CD4-positive, alpha-beta T cell treated with Interferon gamma for 1 hour (primary cell): Measurements from ENCODE around the gene N4BP2L2.
A peak's percentile ranks its signal among the peaks of the same experiment; 100 is the strongest.

Source experiments
- DNase-seq: peaks from one replicate; pipeline ENCODE4 v3.0.0-alpha.2; 2020

The N4BP2L2 gene

DNA sequence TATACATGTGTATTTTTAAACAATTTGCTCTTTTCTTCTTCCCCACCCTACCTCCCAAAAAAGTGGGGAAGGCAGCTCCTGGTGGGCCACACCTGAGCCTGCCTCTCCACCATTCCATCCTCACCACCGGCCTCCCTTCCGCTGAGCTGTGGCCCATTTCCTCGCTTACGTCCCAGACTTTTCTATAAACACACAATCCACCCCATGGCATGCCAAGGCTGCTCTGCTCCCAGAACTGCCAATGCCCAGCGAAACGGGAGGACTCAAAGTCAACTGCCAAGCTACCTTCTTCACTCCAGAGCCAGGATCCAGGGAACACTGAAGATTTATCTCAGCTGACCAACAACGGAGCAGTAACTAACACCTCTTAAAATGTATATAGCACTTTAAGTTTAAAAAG, 113.4 kb downstream of the N4BP2L2 start:
- DNase-seq = no peak

DNA sequence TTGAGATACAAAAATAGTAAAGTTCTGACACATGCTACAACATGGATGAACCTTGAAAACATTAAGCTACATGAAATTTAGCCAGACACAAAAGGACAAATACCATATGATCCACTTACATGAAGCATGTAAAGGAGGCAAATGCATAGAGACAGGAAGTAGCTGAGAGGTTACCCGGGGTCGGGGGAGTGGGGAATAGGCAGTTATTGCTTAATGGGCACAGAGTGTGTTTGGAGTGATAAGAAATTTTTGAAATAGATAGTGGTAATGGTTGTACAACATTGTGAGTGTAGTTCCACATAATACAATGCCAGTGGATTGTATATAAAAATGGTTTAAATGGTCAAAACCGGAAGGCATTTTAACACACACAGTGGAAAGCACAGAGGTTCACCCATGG, 115.0 kb downstream of the N4BP2L2 start:
- no peak for DNase-seq

DNA sequence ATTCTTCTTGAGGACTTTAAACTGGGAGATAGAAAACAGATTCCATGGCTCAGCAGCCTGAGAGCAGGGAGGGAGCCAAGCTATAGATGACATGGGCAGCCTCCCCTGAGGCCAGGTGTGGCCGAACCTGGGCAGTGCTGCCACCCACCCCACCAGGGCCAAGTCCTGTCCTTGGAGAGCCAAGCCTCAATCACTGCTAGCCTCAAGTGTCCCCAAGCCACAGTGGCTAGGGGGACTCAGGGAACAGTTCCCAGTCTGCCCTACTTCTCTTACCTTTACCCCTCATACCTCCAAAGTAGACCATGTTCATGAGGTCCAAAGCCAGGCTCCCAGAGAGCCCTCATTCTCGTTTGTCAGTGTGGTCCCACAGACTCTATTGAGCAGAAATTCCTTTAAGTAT, 118.7 kb downstream of the N4BP2L2 start:
- DNase-seq = no peak

DNA sequence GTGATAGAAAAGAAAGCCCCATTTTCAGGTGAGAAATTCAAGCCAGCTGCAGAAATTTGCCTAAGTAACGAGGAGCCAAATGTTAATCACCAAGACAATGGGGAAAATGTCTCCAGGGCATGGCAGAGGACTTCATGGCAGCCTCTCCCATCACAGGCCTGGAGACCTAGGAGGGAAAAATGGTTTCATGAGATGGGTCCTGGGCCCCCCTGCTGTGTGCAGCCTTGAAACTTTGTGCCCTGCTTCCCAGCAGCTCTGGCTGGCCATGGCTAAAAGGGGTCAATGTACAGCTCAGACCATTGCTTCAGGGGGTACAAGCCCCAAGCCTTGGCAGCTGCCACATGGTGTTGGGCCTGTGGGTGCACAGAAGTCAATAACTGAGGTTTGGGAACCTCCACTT, 120.6 kb downstream of the N4BP2L2 start:
- DNase-seq = no peak

DNA sequence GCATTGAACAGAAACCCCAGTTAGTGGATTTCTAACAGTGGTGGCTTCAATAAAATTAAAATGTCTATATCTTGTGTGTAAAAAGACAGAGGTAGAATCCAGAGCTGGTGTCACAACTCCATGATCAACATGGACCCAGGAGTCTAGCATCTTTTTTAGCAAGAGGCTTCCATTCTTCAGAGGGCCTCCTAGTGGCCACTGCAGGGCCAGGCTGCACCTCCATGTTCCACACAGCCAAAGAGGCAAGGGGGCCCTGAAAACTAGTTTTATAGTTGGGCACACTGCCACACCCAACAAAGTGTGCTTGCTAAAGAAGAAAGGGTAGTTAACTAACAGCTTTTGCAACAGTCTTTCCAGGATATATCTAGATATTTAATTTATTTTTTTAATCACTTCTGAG, 123.6 kb downstream of the N4BP2L2 start:
- peak; percentile 10 for DNase-seq

DNA sequence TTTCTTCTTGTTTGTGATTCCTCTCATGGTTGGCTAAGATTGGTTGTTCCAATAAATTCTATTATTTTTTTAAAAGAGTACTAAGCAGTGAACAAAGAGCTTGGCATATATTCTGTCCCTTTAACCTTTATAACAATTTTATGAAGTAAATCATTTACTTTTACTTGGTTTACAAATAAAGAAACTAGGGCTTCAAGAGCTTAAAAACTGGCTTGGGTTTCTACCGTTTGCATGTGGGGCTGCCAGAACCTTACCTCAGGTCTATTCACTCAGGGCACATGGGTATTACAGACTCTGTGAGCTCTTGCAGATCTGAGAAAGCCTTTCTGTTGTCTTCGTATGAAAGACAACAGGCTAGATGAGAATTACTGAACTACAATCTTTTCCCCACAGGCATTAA, 124.0 kb downstream of the N4BP2L2 start:
- no peak for DNase-seq

DNA sequence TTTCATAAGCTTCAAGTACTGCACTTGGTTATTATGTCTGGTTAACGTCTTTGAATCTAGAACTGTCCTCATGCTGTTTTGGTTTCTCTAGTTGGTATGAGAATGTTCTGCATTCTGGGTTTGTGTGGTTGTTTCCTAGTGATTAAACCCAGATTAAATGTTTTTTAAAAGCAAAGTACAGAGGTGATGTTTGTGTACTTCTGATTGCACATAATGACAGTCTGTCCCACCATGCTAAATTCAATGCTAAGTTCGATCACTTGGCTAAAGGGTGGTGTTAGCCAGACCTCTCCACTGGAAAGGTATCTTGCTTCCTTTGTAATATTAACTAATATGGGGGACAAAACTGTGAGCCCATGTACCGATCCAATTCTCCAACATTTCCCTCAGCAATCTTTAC, 125.3 kb downstream of the N4BP2L2 start:
- DNase-seq = no peak

DNA sequence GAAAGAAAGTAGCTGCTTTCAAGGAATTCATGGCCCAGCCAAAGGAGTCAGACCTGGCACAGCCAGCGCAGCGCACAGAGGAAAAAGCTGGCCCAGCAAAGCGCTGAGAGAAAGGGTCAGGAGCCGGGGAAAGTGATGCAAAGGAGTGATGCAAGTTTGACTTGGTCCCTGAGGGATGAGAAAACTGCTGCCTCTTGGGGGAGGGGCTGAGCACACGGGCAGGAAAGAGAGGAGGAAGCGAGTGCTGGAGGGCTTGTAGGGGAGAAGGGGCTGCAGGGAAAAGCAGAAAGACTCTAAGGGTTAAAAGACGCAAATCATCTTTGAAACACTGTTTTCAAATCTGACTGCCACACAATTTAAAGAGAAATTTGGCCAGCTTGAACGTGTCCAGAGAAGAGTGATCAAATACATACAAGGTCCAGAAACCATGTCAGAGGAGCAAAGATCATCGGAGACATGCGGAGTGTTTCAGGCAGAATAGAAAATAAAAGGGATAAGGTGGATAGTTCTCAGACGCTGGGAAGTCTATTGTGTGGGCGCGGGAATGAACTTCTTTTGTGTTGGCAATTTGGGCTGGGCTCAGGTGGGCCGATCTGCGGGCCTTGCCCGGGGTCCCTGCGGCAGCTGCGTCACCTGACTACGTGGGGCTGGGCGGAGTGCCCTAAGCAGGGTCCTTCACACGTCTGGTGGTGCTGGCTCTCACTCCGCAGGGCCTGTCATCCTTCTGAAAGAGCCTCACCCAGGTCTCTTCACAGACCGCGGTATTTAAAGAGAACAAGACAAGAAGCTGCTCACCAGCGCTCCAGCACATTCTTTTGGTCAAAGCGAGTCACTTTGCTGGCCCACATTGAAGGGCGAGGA, 128.8 kb downstream of the N4BP2L2 start:
- DNase-seq = no peak

DNA sequence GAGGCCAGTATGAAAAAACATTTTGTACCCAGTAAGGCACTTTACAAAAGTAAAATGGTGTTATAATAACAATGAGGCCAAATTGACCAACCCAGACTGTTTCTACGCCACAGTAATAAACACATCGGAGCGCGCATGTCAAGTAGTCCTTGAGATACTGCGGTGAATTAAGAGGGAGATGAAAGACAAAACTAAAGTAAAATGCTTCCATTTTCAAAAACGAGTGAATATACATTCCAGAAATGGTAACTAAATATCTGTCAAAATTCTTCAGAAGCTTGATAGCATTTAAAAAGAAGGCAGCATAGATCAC, 129.6 kb downstream of the N4BP2L2 start:
- no peak for DNase-seq

DNA sequence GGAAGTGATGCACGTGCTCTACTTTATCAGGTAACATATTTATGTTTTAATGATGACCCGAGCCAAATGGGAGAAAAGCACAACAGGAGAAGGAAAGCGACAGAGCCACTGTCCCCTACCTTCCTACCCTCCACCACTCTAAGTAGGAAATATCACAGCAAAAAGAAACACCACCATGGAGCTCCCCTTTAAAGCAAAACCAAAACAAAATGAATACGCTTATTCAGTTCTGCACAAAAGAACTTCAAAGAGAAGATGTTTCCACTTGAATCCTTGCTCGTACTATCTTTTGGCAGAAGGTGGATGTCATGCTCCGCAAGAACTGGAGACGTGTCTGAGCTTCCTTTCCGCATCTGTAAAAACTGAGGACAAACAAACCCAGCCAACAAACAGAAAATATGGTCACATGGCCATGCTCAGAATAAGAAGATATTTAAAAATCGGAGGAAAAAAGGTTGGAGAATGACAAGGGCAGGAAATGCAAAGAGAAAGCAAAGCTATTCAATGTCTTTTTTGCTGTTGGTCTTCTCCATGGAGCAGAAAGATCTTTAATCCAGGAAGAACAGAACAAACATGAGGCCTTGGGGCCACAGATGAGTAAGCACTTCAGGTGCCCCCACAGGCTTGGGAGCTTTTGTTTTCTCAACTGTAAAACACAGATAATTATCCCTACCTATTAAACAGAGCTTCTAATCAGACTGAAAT, 130.1 kb downstream of the N4BP2L2 start:
- no peak for DNase-seq

DNA sequence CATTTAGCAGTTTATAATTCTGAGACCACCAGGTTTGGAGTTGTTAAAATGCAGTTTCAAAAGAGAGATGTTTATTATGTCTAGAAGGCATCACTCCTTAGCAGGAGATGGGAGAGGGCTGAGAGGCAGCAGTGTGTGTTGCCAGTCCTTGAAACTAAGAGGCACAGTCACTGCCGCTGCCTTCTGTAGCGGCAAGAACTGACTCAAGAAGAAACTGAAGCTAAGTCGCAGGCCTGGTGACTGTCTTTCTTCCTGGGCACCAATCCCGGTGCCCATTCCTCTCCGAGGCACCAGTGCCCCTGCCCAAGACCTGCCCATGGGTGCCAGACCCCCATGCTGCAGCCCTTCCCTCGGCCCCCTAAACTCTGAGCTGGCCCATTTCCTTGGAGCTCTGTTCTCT, 130.7 kb downstream of the N4BP2L2 start:
- no peak for DNase-seq

DNA sequence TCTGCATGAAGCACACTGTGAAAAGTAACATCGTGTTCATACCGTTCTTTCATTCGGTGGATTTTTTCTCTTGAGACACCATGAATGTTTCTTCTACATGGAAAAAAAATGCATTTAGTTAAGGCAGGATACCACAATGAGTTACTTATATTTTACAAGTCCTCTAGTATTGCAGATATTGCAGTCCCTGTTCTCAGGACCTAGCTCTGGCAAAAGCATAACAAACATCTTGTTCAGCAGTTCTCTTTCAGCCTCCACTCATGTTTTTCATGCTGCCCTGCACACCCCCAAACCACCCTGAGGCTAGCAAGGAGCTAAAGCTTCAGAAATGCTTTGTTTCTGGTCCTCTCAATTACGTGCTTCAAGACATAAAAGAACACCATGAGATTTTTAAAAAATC, 135.5 kb downstream of the N4BP2L2 start:
- no peak for DNase-seq

DNA sequence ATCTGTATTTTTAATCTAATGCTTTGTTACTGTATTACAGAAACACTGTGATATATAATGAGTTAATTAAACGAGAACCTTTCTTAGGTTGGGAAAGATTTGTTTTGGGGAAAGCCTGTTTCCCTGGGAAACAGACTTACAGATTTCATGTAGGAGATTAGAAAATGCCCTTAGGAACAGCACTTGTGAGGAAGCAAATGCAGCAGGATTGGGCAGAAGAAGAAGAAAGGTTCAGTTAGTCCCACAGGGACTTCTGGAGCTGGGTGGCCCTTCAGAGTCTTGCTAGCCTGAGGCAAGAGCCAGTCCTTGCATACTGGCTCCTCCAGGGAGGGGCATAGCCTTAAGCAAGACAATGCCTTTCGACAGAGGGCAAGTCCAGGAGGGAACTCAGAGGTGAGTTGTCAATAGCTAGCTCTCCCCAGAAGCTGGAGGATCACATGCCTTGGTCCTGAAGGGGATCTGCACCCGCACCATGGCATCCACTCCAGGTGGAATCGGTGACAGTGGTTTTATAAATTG, 147.4 kb downstream of the N4BP2L2 start:
- DNase-seq = no peak

DNA sequence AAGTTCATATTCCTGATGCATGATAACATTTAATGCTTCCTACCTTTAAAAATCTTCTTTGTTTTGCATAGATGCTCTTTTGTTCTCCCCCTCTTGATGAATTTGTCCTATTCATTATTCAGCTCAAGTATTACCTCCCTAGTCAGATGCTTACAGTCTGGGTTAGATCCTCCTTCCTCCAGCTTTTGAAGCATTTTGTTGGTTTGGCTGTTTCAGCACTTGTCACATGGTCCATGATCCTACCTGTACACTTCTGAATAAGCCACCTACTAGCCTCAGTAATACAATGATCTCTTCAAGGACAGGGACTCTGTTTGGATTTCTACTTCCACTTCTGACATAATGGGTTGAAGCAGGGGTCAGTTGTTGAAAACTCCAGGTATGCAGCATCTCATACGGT, 148.1 kb downstream of the N4BP2L2 start:
- DNase-seq = no peak

DNA sequence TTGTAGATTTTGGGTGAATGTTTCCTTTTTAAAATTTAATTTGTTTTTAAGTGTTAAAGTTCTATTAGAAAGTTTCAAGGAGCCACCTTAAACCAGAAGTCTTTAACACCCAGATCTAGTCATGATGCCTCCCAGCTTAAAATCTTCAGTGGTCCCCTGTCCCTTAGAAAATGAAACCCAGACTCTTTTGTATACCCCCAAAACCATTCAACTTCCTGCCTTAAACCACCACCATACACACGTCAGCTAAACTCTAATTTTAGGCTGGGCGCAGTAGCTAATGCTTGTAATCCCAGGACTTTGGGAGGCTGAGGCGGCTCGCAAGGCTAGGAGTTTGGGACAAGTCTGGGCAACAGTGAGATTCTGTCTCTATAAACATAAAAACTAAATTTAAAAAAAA, 148.5 kb downstream of the N4BP2L2 start:
- no peak for DNase-seq

DNA sequence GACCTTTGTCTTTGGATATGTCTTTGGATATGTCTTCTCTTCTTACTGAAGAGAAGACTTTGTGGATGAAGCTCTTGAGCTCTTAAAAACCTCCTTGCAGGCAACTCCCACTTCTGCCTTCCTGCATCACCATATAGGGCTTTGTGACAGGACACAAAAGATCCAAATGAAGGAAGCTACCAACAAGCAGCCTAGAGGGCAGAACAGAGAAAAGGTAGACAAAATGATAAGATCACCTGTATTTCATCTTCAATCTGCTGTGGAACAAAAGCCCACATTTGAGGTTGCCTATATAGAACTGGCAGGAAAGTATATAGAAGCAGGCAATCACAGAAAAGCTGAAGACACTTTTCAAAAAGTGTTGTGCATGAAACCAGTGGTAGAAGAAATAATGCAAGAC, 153.2 kb downstream of the N4BP2L2 start:
- no peak for DNase-seq

DNA sequence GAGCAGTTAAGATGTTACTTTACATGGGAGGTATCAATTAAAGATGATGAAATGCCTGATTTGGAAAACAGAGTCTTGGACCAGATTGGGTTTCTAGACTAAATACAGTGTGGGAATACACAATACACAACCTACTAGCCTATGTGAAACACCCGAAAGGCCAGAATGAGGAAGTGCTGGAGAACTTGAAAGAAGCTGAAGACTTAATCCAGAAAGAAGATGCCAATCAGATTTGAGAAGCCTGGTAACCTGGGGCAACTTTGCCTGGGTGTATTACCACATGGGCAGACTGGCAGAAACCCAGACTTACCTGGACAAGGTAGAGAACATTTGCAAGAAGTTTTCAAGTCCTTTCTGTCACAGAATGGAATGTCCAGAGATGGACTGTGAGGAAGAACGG, 153.9 kb downstream of the N4BP2L2 start:
- DNase-seq = no peak

DNA sequence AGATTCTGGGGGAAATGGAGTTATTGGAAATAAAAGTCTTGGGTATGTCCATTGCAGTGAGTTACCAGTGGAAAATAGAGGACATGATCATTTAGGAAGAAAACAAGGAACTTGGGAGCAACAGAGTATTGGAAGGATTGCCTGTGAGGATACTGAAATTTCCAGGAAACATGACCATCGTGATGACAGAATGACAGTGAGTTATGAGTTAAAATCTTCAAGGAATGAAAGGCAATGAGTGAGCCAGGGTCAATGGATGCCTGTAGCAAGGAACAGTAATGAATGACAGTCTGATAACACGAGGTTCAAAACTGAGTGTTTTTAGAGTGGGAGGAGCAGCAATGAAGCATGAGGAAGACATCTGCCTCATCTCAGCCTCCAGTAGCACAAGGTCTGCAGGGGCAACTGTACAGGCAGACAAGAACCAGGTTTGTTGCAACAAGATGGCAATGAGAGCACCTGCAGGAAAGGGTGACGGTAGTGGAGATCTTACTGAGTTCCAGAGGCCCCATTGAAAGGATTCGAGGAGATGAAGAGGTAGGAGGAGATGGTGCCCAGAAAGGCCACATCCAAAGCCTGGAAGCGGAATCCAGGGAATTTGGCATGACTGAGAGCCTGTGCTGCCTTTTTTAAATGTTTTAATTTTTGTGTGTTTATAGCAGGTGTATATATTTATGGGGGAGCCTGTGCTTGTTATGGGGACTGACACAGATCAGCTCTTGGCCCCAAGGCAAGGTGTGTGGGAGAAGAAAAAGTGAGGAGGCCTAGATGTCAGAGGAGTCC, 154.6 kb downstream of the N4BP2L2 start:
- DNase-seq = no peak
